ENCODE measurements around the gene ACBD7. TPM values are rescaled to one million over a fixed set of nuclear protein-coding genes. Genes with fewer than 3 reads are reported as not detected.

ACBD7 gene
- not detected for total RNA-seq
- not detected for polyA plus RNA-seq

GRCh38 chr10:15088428-15089261 lies at the start of gene ACBD7:
TSS of gene ACBD7 (minus strand) at chr10:15088776. CDS start at chr10:15088728, 48 bp downstream.
- Mint-ChIP-seq H3K9me3 (no peaks in the 10 kb centered on the region), H3K27ac (peak within 1 kb of the TSS in 2 of 7 donors; percentile 23 to 40), H3K4me1 (peaks cover 2 to 18% (median 7%) of the 10 kb centered on the region in 4 donors), H3K36me3 (no peaks in the 10 kb centered on the region), H3K4me3 (peak within 1 kb of the TSS; percentile 67 to 84 (median 78)), H3K27me3 (no peaks in the 10 kb centered on the region)
- CTCF ChIA-PET (ENCODE audit: partially characterized antibody) = no interaction called here
- peak; percentile 79 to 83 (median 80) for DNase-seq
- Histone ChIP-seq H3K9me3 (ENCODE audit: control insufficient read depth in 1 of 2, low read length in 2 of 2) (no peaks in the 10 kb centered on the region), H3K4me1 (ENCODE audit: insufficient read depth, low read length) (peaks cover 4% of the 10 kb centered on the region), H3K4me3 (ENCODE audit: low read length in 2 of 2) (peak within 1 kb of the TSS; percentile 11 to 68), H3K27ac (ENCODE audit: low read depth, low read length) (no peak within 1 kb of the TSS), H3K36me3 (ENCODE audit: insufficient read depth, low read length) (no peaks in the 10 kb centered on the region), H3K27me3 (ENCODE audit: insufficient read depth, low read length) (no peaks in the 10 kb centered on the region)
- POLR2A ChIA-PET (ENCODE audit: partially characterized antibody) = no interaction called here
- intact Hi-C loops (cut with micrococcal nuclease) = loop anchor here (1.0 kb wide), 1 partner anchor 9 kb away; the partner anchor contains the start of gene RPP38

GRCh38 chr10:15137636-15138035 lies 49.1 kb upstream of the ACBD7 start:
- peaks cover 49 to 73% of the 10 kb centered on the region in 2 donors for H3K36me3 Mint-ChIP-seq
- intact Hi-C loops (cut with micrococcal nuclease) = no loop called here

GRCh38 chr10:15137036-15137359 lies 48.4 kb upstream of the ACBD7 start:
- POLR2A ChIA-PET (ENCODE audit: partially characterized antibody) = no interaction called here

More at GRCh38 chr10:15137636-15138035, 49.1 kb upstream of the ACBD7 start:
- no peak for DNase-seq
- peaks cover 0 to 3% (median 0%) of the 10 kb centered on the region in 8 donors for H3K9me3 Mint-ChIP-seq
- H3K4me1 Mint-ChIP-seq = peaks cover 13 to 27% (median 22%) of the 10 kb centered on the region in 4 donors
- H3K9me3 ChIP-seq (ENCODE audit: control insufficient read depth in 1 of 2, low read length in 2 of 2) = no peaks in the 10 kb centered on the region
- no peaks in the 10 kb centered on the region for H3K27me3 Mint-ChIP-seq
- no peak overlapping the region for H3K27ac ChIP-seq (ENCODE audit: low read depth, low read length)
- peaks cover 19% of the 10 kb centered on the region for H3K4me1 ChIP-seq (ENCODE audit: insufficient read depth, low read length)
- H3K4me3 ChIP-seq (ENCODE audit: low read length in 2 of 2) = no peak overlapping the region
- ChIA-PET POLR2A (ENCODE audit: partially characterized antibody) (no interaction called here), CTCF (ENCODE audit: partially characterized antibody) (no interaction called here)
- H3K27ac Mint-ChIP-seq = peak overlapping the region in 1 of 7 donors; percentile 28
- no peak overlapping the region for H3K4me3 Mint-ChIP-seq
- peaks cover 37% of the 10 kb centered on the region for H3K36me3 ChIP-seq (ENCODE audit: insufficient read depth, low read length)
- H3K27me3 ChIP-seq (ENCODE audit: insufficient read depth, low read length) = no peaks in the 10 kb centered on the region

GRCh38 chr10:15136129-15137035 lies 47.8 kb upstream of the ACBD7 start:
- H3K27me3 Mint-ChIP-seq = no peaks in the 10 kb centered on the region
- peaks cover 3 to 16% (median 10%) of the 10 kb centered on the region in 4 donors for H3K4me1 Mint-ChIP-seq
- Histone ChIP-seq H3K4me3 (ENCODE audit: low read length in 2 of 2) (no peak overlapping the region), H3K9me3 (ENCODE audit: control insufficient read depth in 1 of 2, low read length in 2 of 2) (no peaks in the 10 kb centered on the region), H3K36me3 (ENCODE audit: insufficient read depth, low read length) (peaks cover 41% of the 10 kb centered on the region), H3K27ac (ENCODE audit: low read depth, low read length) (no peak overlapping the region), H3K4me1 (ENCODE audit: insufficient read depth, low read length) (peaks cover 7% of the 10 kb centered on the region), H3K27me3 (ENCODE audit: insufficient read depth, low read length) (no peaks in the 10 kb centered on the region)
- H3K36me3 Mint-ChIP-seq = peaks cover 53 to 74% of the 10 kb centered on the region in 2 donors
- H3K27ac Mint-ChIP-seq = peak overlapping the region in 4 of 7 donors; percentile 69 to 83 (median 74)
- ChIA-PET CTCF (ENCODE audit: partially characterized antibody) (interaction anchor here (0.5 kb wide), 1 partner anchor 75 kb away, joined by 3 read pairs; no protein-coding TSS in a partner anchor), POLR2A (ENCODE audit: partially characterized antibody) (interaction anchor here (0.6 kb wide), 1 partner anchor 31 kb away, joined by 3 read pairs; no protein-coding TSS in a partner anchor)
- no peak for DNase-seq
- intact Hi-C loops (cut with micrococcal nuclease) = no loop called here
- peaks cover 0 to 3% (median 0%) of the 10 kb centered on the region in 8 donors for H3K9me3 Mint-ChIP-seq
- no peak overlapping the region for H3K4me3 Mint-ChIP-seq

More at GRCh38 chr10:15137036-15137359, 48.4 kb upstream of the ACBD7 start:
- no peaks in the 10 kb centered on the region for H3K9me3 ChIP-seq (ENCODE audit: control insufficient read depth in 1 of 2, low read length in 2 of 2)
- Mint-ChIP-seq H3K27me3 (no peaks in the 10 kb centered on the region), H3K4me3 (no peak overlapping the region), H3K9me3 (peaks cover 0 to 3% (median 0%) of the 10 kb centered on the region in 8 donors), H3K4me1 (peaks cover 9 to 23% (median 16%) of the 10 kb centered on the region in 4 donors), H3K36me3 (peaks cover 51 to 75% of the 10 kb centered on the region in 2 donors), H3K27ac (peak overlapping the region in 1 of 7 donors; percentile 29)
- no peak overlapping the region for H3K4me3 ChIP-seq (ENCODE audit: low read length in 2 of 2)
- H3K36me3 ChIP-seq (ENCODE audit: insufficient read depth, low read length) = peaks cover 39% of the 10 kb centered on the region
- CTCF ChIA-PET (ENCODE audit: partially characterized antibody) = interaction anchor here (0.5 kb wide), 1 partner anchor 74 kb away, joined by 3 read pairs; no protein-coding TSS in a partner anchor
- no peak for DNase-seq
- H3K27ac ChIP-seq (ENCODE audit: low read depth, low read length) = no peak overlapping the region
- H3K4me1 ChIP-seq (ENCODE audit: insufficient read depth, low read length) = peaks cover 12% of the 10 kb centered on the region
- H3K27me3 ChIP-seq (ENCODE audit: insufficient read depth, low read length) = no peaks in the 10 kb centered on the region
- intact Hi-C loops (cut with micrococcal nuclease) = no loop called here

GRCh38 chr10:15131330-15131729 lies 42.8 kb upstream of the ACBD7 start:
- Mint-ChIP-seq H3K27me3 (no peaks in the 10 kb centered on the region), H3K4me1 (peaks cover 0 to 4% (median 0%) of the 10 kb centered on the region in 4 donors), H3K9me3 (peaks cover 0 to 4% (median 0%) of the 10 kb centered on the region in 8 donors), H3K36me3 (peaks cover 66 to 75% of the 10 kb centered on the region in 2 donors), H3K4me3 (no peak overlapping the region), H3K27ac (peak overlapping the region in 1 of 7 donors; percentile 54)
- Histone ChIP-seq H3K4me1 (ENCODE audit: insufficient read depth, low read length) (no peaks in the 10 kb centered on the region), H3K4me3 (ENCODE audit: low read length in 2 of 2) (no peak overlapping the region), H3K9me3 (ENCODE audit: control insufficient read depth in 1 of 2, low read length in 2 of 2) (no peaks in the 10 kb centered on the region), H3K27me3 (ENCODE audit: insufficient read depth, low read length) (no peaks in the 10 kb centered on the region), H3K27ac (ENCODE audit: low read depth, low read length) (no peak overlapping the region), H3K36me3 (ENCODE audit: insufficient read depth, low read length) (peaks cover 44% of the 10 kb centered on the region)
- DNase-seq = no peak
- ChIA-PET CTCF (ENCODE audit: partially characterized antibody) (no interaction called here), POLR2A (ENCODE audit: partially characterized antibody) (no interaction called here)
- intact Hi-C loops (cut with micrococcal nuclease) = no loop called here

- peaks cover 42 to 57% of the 10 kb centered on the region in 2 donors for H3K36me3 Mint-ChIP-seq
- CTCF ChIA-PET (ENCODE audit: partially characterized antibody) = interaction anchor here (1.6 to 6.0 kb wide), 2 partner anchors 19 to 252 kb away, joined by 4 to 34 read pairs; no protein-coding TSS in a partner anchor
These were observed 36.3 kb upstream of the ACBD7 start for GRCh38 chr10:15124908-15125307.

More at GRCh38 chr10:15124908-15125307, 36.3 kb upstream of the ACBD7 start:
- H3K4me3 ChIP-seq (ENCODE audit: low read length in 2 of 2) = no peak overlapping the region
- intact Hi-C loops (cut with micrococcal nuclease) = no loop called here
- H3K4me1 ChIP-seq (ENCODE audit: insufficient read depth, low read length) = no peaks in the 10 kb centered on the region
- H3K36me3 ChIP-seq (ENCODE audit: insufficient read depth, low read length) = peaks cover 12% of the 10 kb centered on the region
- no peak overlapping the region for H3K4me3 Mint-ChIP-seq
- H3K27me3 ChIP-seq (ENCODE audit: insufficient read depth, low read length) = no peaks in the 10 kb centered on the region
- POLR2A ChIA-PET (ENCODE audit: partially characterized antibody) = interaction anchor here (1.1 kb wide), 1 partner anchor 129 kb away, joined by 3 read pairs; no protein-coding TSS in a partner anchor
- H3K27ac ChIP-seq (ENCODE audit: low read depth, low read length) = no peak overlapping the region
- peaks cover 0 to 1% (median 0%) of the 10 kb centered on the region in 8 donors for H3K9me3 Mint-ChIP-seq
- peak overlapping the region in 3 of 7 donors; percentile 25 to 41 (median 29) for H3K27ac Mint-ChIP-seq
- no peak for DNase-seq
- no peaks in the 10 kb centered on the region for H3K27me3 Mint-ChIP-seq
- no peaks in the 10 kb centered on the region for H3K9me3 ChIP-seq (ENCODE audit: control insufficient read depth in 1 of 2, low read length in 2 of 2)
- peaks cover 4 to 25% (median 14%) of the 10 kb centered on the region in 4 donors for H3K4me1 Mint-ChIP-seq

Measured in CD4-positive, alpha-beta memory T cell (primary cell).